SK-N-MC (cell line): ENCODE measurements around the gene GINS2.

Source experiments
- EZH2 ChIP-seq: fragments of 200-600 bp; sonication (generic); IDR thresholded peaks from one replicate; pipeline ENCODE4 v1.6.1; 2017; ENCODE audit warnings: antibody characterized with exemption
- POLR2AphosphoS5 ChIP-seq: IDR thresholded peaks from 2 replicates; pipeline ENCODE4 v1.6.1; 2012; ENCODE audit warnings: mild to moderate bottlenecking, low read depth, low read length, borderline replicate concordance

GRCh38 chr16:85731179-85731578 lies 42.4 kb upstream of the GINS2 start:
- TF ChIP-seq POLR2AphosphoS5, result no peak
- no peak for TF ChIP-seq EZH2
